ENCODE results near the gene RNF183. TPM values are rescaled to one million over a fixed set of nuclear protein-coding genes. Genes with fewer than 3 reads are reported as not detected.

The RNF183 gene
- polyA plus RNA-seq, 3 donors: not detected

GRCh38 chr9:113309204-113309813 is 6.1 kb upstream of the RNF183 start:
- Mint-ChIP-seq H3K36me3 (no peaks in the 10 kb centered on the region), H3K4me1 (no peaks in the 10 kb centered on the region), H3K27ac (no peak overlapping the region), H3K4me3 (no peak overlapping the region), H3K9me3 (no peaks in the 10 kb centered on the region), H3K27me3 (ENCODE audit: low read depth in 3 of 3) (peaks cover 0 to 2% (median 1%) of the 10 kb centered on the region in 3 donors)
- H3K79me2 ChIP-seq (ENCODE audit: insufficient read depth, low read length): no peaks in the 10 kb centered on the region
- H3K9me3 ChIP-seq (replicated peaks in 1 of 2; ENCODE audit: control insufficient read depth in 1 of 2, insufficient read depth in 1 of 2, low read length in 2 of 2): no peaks in the 10 kb centered on the region
- H3K9ac ChIP-seq (ENCODE audit: insufficient read depth, low read length, poor library complexity, severe bottlenecking): no peak overlapping the region
- peak; percentile 73 for TF ChIP-seq CTCF (IDR thresholded peaks at IDR 0.05)
- no peak overlapping the region for H2AFZ ChIP-seq (ENCODE audit: insufficient read depth, low read depth, low read length, poor library complexity, severe bottlenecking)
- H3K27me3 ChIP-seq (ENCODE audit: control insufficient read depth in 2 of 2, insufficient read depth in 2 of 2, low read length in 2 of 2): no peaks in the 10 kb centered on the region
- intact Hi-C loops (cut with micrococcal nuclease): loop anchor here in 1 of 2 donors (5.0 kb wide), 1 partner anchor 348 kb away; no protein-coding TSS in a partner anchor
- H3K4me3 ChIP-seq (replicated peaks in 1 of 3; ENCODE audit: low read depth in 2 of 3, low read length in 3 of 3): no peak overlapping the region
- DNase-seq: peak; percentile 6 to 12 (median 8)
- H3K4me1 ChIP-seq (ENCODE audit: control insufficient read depth in 1 of 2, insufficient read depth in 2 of 2, low read length in 2 of 2): no peaks in the 10 kb centered on the region
- no peaks in the 10 kb centered on the region for H3K36me3 ChIP-seq (replicated peaks in 1 of 2; ENCODE audit: control insufficient read depth in 1 of 2, insufficient read depth in 2 of 2, low read length in 2 of 2)
- H3K27ac ChIP-seq (ENCODE audit: low read depth in 1 of 2, low read length in 2 of 2): no peak overlapping the region
- WGBS (ENCODE audit: insufficient coverage): no CpG with 5 or more reads among the region's 2 CpGs
- H4K20me1 ChIP-seq (ENCODE audit: insufficient read depth, low read length): no peaks in the 10 kb centered on the region
- no peak overlapping the region for H3K4me2 ChIP-seq (replicated peaks; ENCODE audit: extremely low read depth, low read length, poor library complexity, severe bottlenecking)

DNA sequence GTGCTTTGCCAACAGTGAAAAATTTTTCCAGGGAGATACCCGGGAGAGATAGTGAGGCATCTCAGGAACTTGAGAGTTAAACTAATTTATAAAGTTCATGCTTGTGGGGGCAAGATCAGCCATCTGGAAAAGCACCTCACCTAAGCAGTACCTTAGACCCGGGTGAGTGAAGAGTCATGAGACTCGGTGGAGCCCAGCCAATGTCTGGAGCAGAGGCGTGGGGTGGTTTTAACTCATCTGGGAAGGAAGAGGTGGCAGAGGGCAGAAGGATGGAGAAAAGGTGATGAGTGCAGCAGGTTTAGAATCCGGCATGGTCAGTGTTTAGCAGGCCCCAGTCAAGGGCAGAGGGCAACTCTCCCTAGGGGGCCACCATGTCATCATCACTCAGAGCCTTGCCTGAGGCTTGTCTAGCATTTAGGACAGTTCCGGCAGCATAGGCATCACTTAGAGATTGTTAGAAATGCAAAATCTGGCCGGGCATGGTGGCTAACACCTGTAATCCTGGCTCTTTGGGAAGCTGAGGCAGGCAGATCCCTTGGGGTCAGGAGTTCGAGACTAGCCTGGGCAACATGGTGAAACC is 4.3 kb upstream of the RNF183 start:
- no peak overlapping the region for H3K27ac ChIP-seq (ENCODE audit: low read depth in 1 of 2, low read length in 2 of 2)
- no peaks in the 10 kb centered on the region for H3K27me3 ChIP-seq (ENCODE audit: control insufficient read depth in 2 of 2, insufficient read depth in 2 of 2, low read length in 2 of 2)
- no peak overlapping the region for H2AFZ ChIP-seq (ENCODE audit: insufficient read depth, low read depth, low read length, poor library complexity, severe bottlenecking)
- no peak overlapping the region for H3K4me2 ChIP-seq (replicated peaks; ENCODE audit: extremely low read depth, low read length, poor library complexity, severe bottlenecking)
- DNase-seq: no peak
- H3K79me2 ChIP-seq (ENCODE audit: insufficient read depth, low read length): no peaks in the 10 kb centered on the region
- Mint-ChIP-seq H3K27ac (no peak overlapping the region), H3K9me3 (no peaks in the 10 kb centered on the region), H3K4me1 (no peaks in the 10 kb centered on the region), H3K36me3 (no peaks in the 10 kb centered on the region), H3K27me3 (ENCODE audit: low read depth in 3 of 3) (peaks cover 1 to 4% (median 2%) of the 10 kb centered on the region in 3 donors), H3K4me3 (no peak overlapping the region)
- no peak for TF ChIP-seq CTCF (IDR thresholded peaks at IDR 0.05)
- H3K4me1 ChIP-seq (ENCODE audit: control insufficient read depth in 1 of 2, insufficient read depth in 2 of 2, low read length in 2 of 2): no peaks in the 10 kb centered on the region
- H3K36me3 ChIP-seq (replicated peaks in 1 of 2; ENCODE audit: control insufficient read depth in 1 of 2, insufficient read depth in 2 of 2, low read length in 2 of 2): no peaks in the 10 kb centered on the region
- H3K9me3 ChIP-seq (replicated peaks in 1 of 2; ENCODE audit: control insufficient read depth in 1 of 2, insufficient read depth in 1 of 2, low read length in 2 of 2): no peaks in the 10 kb centered on the region
- H3K9ac ChIP-seq (ENCODE audit: insufficient read depth, low read length, poor library complexity, severe bottlenecking): no peak overlapping the region
- no peaks in the 10 kb centered on the region for H4K20me1 ChIP-seq (ENCODE audit: insufficient read depth, low read length)
- WGBS (ENCODE audit: insufficient coverage): 100% methylated on average over 3 of the region's 8 CpGs
- intact Hi-C loops (cut with micrococcal nuclease): loop anchor here in 1 of 2 donors (5.0 kb wide), 1 partner anchor 350 kb away; no protein-coding TSS in a partner anchor
- H3K4me3 ChIP-seq (replicated peaks in 1 of 3; ENCODE audit: low read depth in 2 of 3, low read length in 3 of 3): no peak overlapping the region
